ENCODE data around the gene POLR2M.

POLR2M gene

GRCh38 chr15:57735431-57735830 is 28.9 kb downstream of the POLR2M start:
- FAIRE-seq (no peak), DNase-seq (ENCODE audit: extremely low spot score, insufficient read length, low read depth) (no peak)

GRCh38 chr15:57735891-57736290 is 29.4 kb downstream of the POLR2M start:
- FAIRE-seq (no peak), DNase-seq (ENCODE audit: extremely low spot score, insufficient read length, low read depth) (no peak)

GRCh38 chr15:57736591-57736990 is 30.1 kb downstream of the POLR2M start:
- DNase-seq (ENCODE audit: extremely low spot score, insufficient read length, low read depth) (no peak), FAIRE-seq (no peak)

GRCh38 chr15:57738734-57739237 is 32.3 kb downstream of the POLR2M start:
- FAIRE-seq (no peak), DNase-seq (ENCODE audit: extremely low spot score, insufficient read length, low read depth) (no peak)

GRCh38 chr15:57740048-57740447 is 33.5 kb downstream of the POLR2M start:
- DNase-seq (ENCODE audit: extremely low spot score, insufficient read length, low read depth), result no peak
- FAIRE-seq, result no peak

- no peak for DNase-seq (ENCODE audit: extremely low spot score, insufficient read length, low read depth)
- no peak for FAIRE-seq
Measured at GRCh38 chr15:57741089-57741488, 34.6 kb downstream of the POLR2M start.

- no peak for DNase-seq (ENCODE audit: extremely low spot score, insufficient read length, low read depth)
- FAIRE-seq, result no peak
Measured at GRCh38 chr15:57743424-57743823, 36.9 kb downstream of the POLR2M start.

GRCh38 chr15:57746786-57747185 is 40.3 kb downstream of the POLR2M start:
- FAIRE-seq, result no peak
- DNase-seq (ENCODE audit: extremely low spot score, insufficient read length, low read depth), result no peak

GRCh38 chr15:57747206-57747896 is 40.8 kb downstream of the POLR2M start:
- FAIRE-seq, result no peak
- DNase-seq (ENCODE audit: extremely low spot score, insufficient read length, low read depth), result no peak

GRCh38 chr15:57751177-57751800 is 44.8 kb downstream of the POLR2M start:
- FAIRE-seq (peak; percentile 51), DNase-seq (ENCODE audit: extremely low spot score, insufficient read length, low read depth) (no peak)

GRCh38 chr15:57752436-57752835 is 45.9 kb downstream of the POLR2M start:
- FAIRE-seq (no peak), DNase-seq (ENCODE audit: extremely low spot score, insufficient read length, low read depth) (no peak)

GRCh38 chr15:57752840-57753239 is 46.3 kb downstream of the POLR2M start:
- no peak for FAIRE-seq
- no peak for DNase-seq (ENCODE audit: extremely low spot score, insufficient read length, low read depth)

- DNase-seq (ENCODE audit: extremely low spot score, insufficient read length, low read depth), result no peak
- FAIRE-seq, result no peak
Measured at GRCh38 chr15:57756466-57756865, 50.0 kb downstream of the POLR2M start.

GRCh38 chr15:57758560-57758959 is 52.0 kb downstream of the POLR2M start:
- no peak for DNase-seq (ENCODE audit: extremely low spot score, insufficient read length, low read depth)
- no peak for FAIRE-seq

GRCh38 chr15:57761562-57761961 is 55.0 kb downstream of the POLR2M start:
- DNase-seq (ENCODE audit: extremely low spot score, insufficient read length, low read depth), result no peak
- no peak for FAIRE-seq

- DNase-seq (ENCODE audit: extremely low spot score, insufficient read length, low read depth), result no peak
- FAIRE-seq, result no peak
Measured at GRCh38 chr15:57762302-57762701, 55.8 kb downstream of the POLR2M start.

- no peak for FAIRE-seq
- no peak for DNase-seq (ENCODE audit: extremely low spot score, insufficient read length, low read depth)
Measured at GRCh38 chr15:57763176-57763964, 56.9 kb downstream of the POLR2M start.
